Esophagus squamous epithelium (tissue), 5 donors: ENCODE results near the gene CACNG1. TPM values are rescaled to one million over a fixed set of nuclear protein-coding genes. Genes with fewer than 3 reads are reported as not detected.

ENCODE experiments used
- DNase-seq: peaks from one replicate; lab custom pipeline; 2025; lab: John Stamatoyannopoulos, UW
- H3K27ac ChIP-seq, 4 donors: fragments of 200-600 bp; sonication (generic); one replicate each; pipeline ENCODE4 v1.5.1; 2016 to 2019; ENCODE audit warnings: mild to moderate bottlenecking in 1 of 4
- H3K27me3 ChIP-seq, 4 donors: fragments of 200-600 bp; sonication (generic); 1 replicate in 3 of 4; 2 replicates in 1 of 4; pipeline versions ENCODE4 v1.5.1 to v1.6.0; 2017 to 2021; ENCODE audit warnings: antibody characterized with exemption in 1 of 4
- H3K36me3 ChIP-seq, 3 donors: fragments of 200-600 bp; sonication (generic); one replicate each; pipeline ENCODE4 v1.5.1; 2016 to 2019
- H3K4me1 ChIP-seq, 3 donors: fragments of 200-600 bp; sonication (generic); one replicate each; pipeline ENCODE4 v1.5.1; 2017 to 2019
- H3K4me3 ChIP-seq, 4 donors: fragments of 200-600 bp; sonication (generic); 1 replicate in 3 of 4; 2 replicates in 1 of 4; pipeline ENCODE4 v1.5.1; 2016 to 2019; ENCODE audit warnings: mild to moderate bottlenecking in 2 of 4, moderate library complexity in 1 of 4
- H3K9me3 ChIP-seq, 3 donors: fragments of 200-600 bp; sonication (generic); one replicate each; pipeline ENCODE4 v1.5.1; 2016 to 2019
- CTCF ChIP-seq, 6 experiments: fragments of 450-650 bp in 4 of 6; fragments of 200-600 bp in 2 of 6; sonication (generic) in 2 of 6; IDR thresholded peaks; one replicate each; pipeline ENCODE4 v1.5.1; 2016 to 2019; ENCODE audit warnings: antibody characterized with exemption in 6 of 6, mild to moderate bottlenecking in 4 of 6, moderate library complexity in 4 of 6
- POLR2A ChIP-seq, 4 donors: fragments of 450-650 bp; IDR thresholded peaks; one replicate each; pipeline ENCODE4 v1.6.1; 2017; ENCODE audit warnings: antibody characterized with exemption in 4 of 4, mild to moderate bottlenecking in 4 of 4, moderate library complexity in 3 of 4
- whole genome bisulfite sequencing, 2 donors: methylation state at CpG; one replicate each; pipeline ENCODE4 v1.1.5; 2018; 5-methylcytosine and 5-hydroxymethylcytosine counted together
- intact Hi-C: fragments of 100-400 bp; cut with DNase I; formaldehyde crosslinking; loops from one replicate; pipeline ENCODE4 v1.15.0; 2022
- total RNA-seq, 4 donors: library from RNA; depleted of rRNA; stranded (reverse); fragments of >200 nt; gene quantifications; one replicate each; pipeline ENCODE4 v1.1.0, GENCODE V29; 2016
- donor health status: DM: yes; HTN: yes; CAD: no.

Gene CACNG1
- total RNA-seq, 4 donors from 2014 or later, result not detected

GRCh38 chr17:67067571-67068482 is 23.5 kb downstream of the CACNG1 start:
- TF ChIP-seq POLR2A (IDR thresholded peaks at IDR 0.05) (no peak), CTCF (IDR thresholded peaks at IDR 0.05) (no peak)
- H3K27me3 ChIP-seq, result no peaks in the 10 kb centered on the region
- 86 to 88% methylated on average over 13 of the region's 13 CpGs for WGBS, 2 donors

GRCh38 chr17:67068999-67069398 is 24.6 kb downstream of the CACNG1 start:
- Histone ChIP-seq H3K36me3 (peaks cover 0 to 11% (median 0%) of the 10 kb centered on the region in 3 donors), H3K27ac (no peak overlapping the region), H3K4me1 (no peaks in the 10 kb centered on the region), H3K9me3 (no peaks in the 10 kb centered on the region), H3K4me3 (no peak overlapping the region), H3K27me3 (no peaks in the 10 kb centered on the region)
- no peak for TF ChIP-seq POLR2A (IDR thresholded peaks at IDR 0.05)
- TF ChIP-seq CTCF (IDR thresholded peaks at IDR 0.05), result no peak
- 62 to 63% methylated on average over 3 of the region's 3 CpGs for whole genome bisulfite sequencing, 2 donors
- intact Hi-C loops, result no loop called here
- DNase-seq, result no peak

More at GRCh38 chr17:67067571-67068482, 23.5 kb downstream of the CACNG1 start:
- Histone ChIP-seq H3K36me3 (peaks cover 0 to 9% (median 0%) of the 10 kb centered on the region in 3 donors), H3K4me3 (no peak overlapping the region), H3K9me3 (no peaks in the 10 kb centered on the region), H3K4me1 (no peaks in the 10 kb centered on the region), H3K27ac (no peak overlapping the region)
- intact Hi-C loops, result no loop called here
- DNase-seq, result no peak

GRCh38 chr17:67069603-67070136 is 25.3 kb downstream of the CACNG1 start:
- Histone ChIP-seq H3K27ac (no peak overlapping the region), H3K36me3 (peaks cover 0 to 11% (median 0%) of the 10 kb centered on the region in 3 donors), H3K27me3 (no peaks in the 10 kb centered on the region), H3K9me3 (no peaks in the 10 kb centered on the region), H3K4me1 (no peaks in the 10 kb centered on the region), H3K4me3 (no peak overlapping the region)
- 92 to 96% methylated on average over 5 of the region's 5 CpGs for WGBS, 2 donors
- intact Hi-C loops, result no loop called here
- DNase-seq, result no peak
- TF ChIP-seq CTCF (IDR thresholded peaks at IDR 0.05) (no peak), POLR2A (IDR thresholded peaks at IDR 0.05) (no peak)

GRCh38 chr17:67071595-67071994 is 27.2 kb downstream of the CACNG1 start:
- no peak for DNase-seq
- no peak for TF ChIP-seq POLR2A (IDR thresholded peaks at IDR 0.05)
- TF ChIP-seq CTCF (IDR thresholded peaks at IDR 0.05), result no peak

DNA sequence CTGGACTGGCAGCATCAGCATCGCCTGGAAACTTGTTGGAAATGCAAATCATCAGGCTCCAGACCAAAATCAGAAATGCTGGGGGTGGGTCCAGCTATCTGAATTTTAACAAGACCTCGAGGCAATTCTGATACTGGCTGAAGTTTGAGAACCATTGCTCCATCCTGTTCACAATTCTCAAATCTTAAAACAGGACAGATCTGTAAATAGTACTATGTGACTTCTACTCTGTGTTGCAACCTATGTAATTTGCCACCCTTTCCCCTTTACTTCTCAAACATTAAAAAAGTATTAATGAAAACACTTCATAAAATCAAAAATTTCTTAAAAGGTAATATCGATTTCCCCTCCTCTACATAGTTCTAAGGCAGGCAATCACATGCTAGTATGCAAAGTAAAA is 28.5 kb downstream of the CACNG1 start:
- DNase-seq, result no peak
- H3K4me3 ChIP-seq, result no peak overlapping the region
- H3K4me1 ChIP-seq, result no peaks in the 10 kb centered on the region
- H3K36me3 ChIP-seq, result peaks cover 0 to 36% (median 0%) of the 10 kb centered on the region in 3 donors
- no peak overlapping the region for H3K27ac ChIP-seq
- no peaks in the 10 kb centered on the region for H3K27me3 ChIP-seq
- intact Hi-C loops, result no loop called here
- no peaks in the 10 kb centered on the region for H3K9me3 ChIP-seq
- 81 to 84% methylated on average over 3 of the region's 3 CpGs for WGBS, 2 donors
- TF ChIP-seq CTCF (IDR thresholded peaks at IDR 0.05) (no peak), POLR2A (IDR thresholded peaks at IDR 0.05) (no peak)

More at GRCh38 chr17:67071595-67071994, 27.2 kb downstream of the CACNG1 start:
- Histone ChIP-seq H3K4me3 (no peak overlapping the region), H3K4me1 (no peaks in the 10 kb centered on the region), H3K9me3 (no peaks in the 10 kb centered on the region), H3K27me3 (no peaks in the 10 kb centered on the region), H3K36me3 (peaks cover 0 to 23% (median 0%) of the 10 kb centered on the region in 3 donors), H3K27ac (no peak overlapping the region)
- intact Hi-C loops, result no loop called here
